B cell (primary cell): ENCODE results near the gene OSBPL5. TPM values are rescaled to one million over a fixed set of nuclear protein-coding genes. Genes with fewer than 3 reads are reported as not detected.

Source experiments
- ATAC-seq: fragments of 200-7000 bp; cut with Tn5 transposase; one replicate; pipeline ENCODE4 v1.10.0; 2021; ENCODE audit warnings: low read depth, mild to moderate bottlenecking, moderate number of reproducible peaks, moderate library complexity
- CTCF ChIA-PET: fragments of 350-600 bp; sonication (Branson Sonifier 250); formaldehyde crosslinking; loops from one replicate; lab custom pipeline; 2021; ENCODE audit warnings: antibody characterized with exemption, inconsistent platforms; lab: Charles Lee
- POLR2A ChIA-PET: fragments of 350-600 bp; sonication (Branson Sonifier 250); formaldehyde crosslinking; loops from one replicate; lab custom pipeline; 2021; ENCODE audit warnings: antibody characterized with exemption; lab: Charles Lee
- DNase-seq: peaks from one replicate; pipeline ENCODE4 v3.0.0; 2013
- H2AFZ ChIP-seq: 2 replicates; pipeline ENCODE4 v1.6.1; 2012; ENCODE audit warnings: mild to moderate bottlenecking, low read depth, low read length; ENCODE audit not compliant: insufficient read depth, poor library complexity, severe bottlenecking
- H3K27ac ChIP-seq, 2 donors: 1 replicate in 1 of 2; 2 replicates in 1 of 2; pipeline ENCODE4 v1.5.1; 2012 to 2013; ENCODE audit warnings: low read length in 2 of 2, mild to moderate bottlenecking in 2 of 2, moderate library complexity in 1 of 2
- H3K27me3 ChIP-seq, 4 experiments: fragments of 200-600 bp in 1 of 4; sonication (generic) in 1 of 4; replicated peaks in 1 of 4; 1 replicate in 2 of 4; 2 replicates in 2 of 4; pipeline versions ENCODE4 v1.6.1 to v1.7.0; 2013 to 2016; ENCODE audit warnings: low read length in 3 of 4, mild to moderate bottlenecking in 2 of 4, mixed read lengths in 1 of 4, moderate library complexity in 1 of 4; ENCODE audit not compliant: insufficient read depth in 4 of 4, control insufficient read depth in 3 of 4; ENCODE audit errors: control extremely low read depth in 1 of 4
- H3K36me3 ChIP-seq, 2 experiments: replicated peaks in 1 of 2; 1 replicate in 1 of 2; 2 replicates in 1 of 2; pipeline versions ENCODE4 v1.6.1 to v1.7.1; 2013; ENCODE audit warnings: low read length in 1 of 2; ENCODE audit not compliant: insufficient read depth in 2 of 2, control insufficient read depth in 1 of 2; ENCODE audit errors: control extremely low read depth in 1 of 2, extremely low read depth in 1 of 2
- H3K4me1 ChIP-seq, 2 donors: fragments of 200-600 bp in 1 of 2; sonication (generic) in 1 of 2; 1 replicate in 1 of 2; 2 replicates in 1 of 2; pipeline versions ENCODE4 v1.5.1 to v1.6.1; 2013 to 2017; ENCODE audit warnings: low read length in 2 of 2; ENCODE audit not compliant: control insufficient read depth in 2 of 2, insufficient read depth in 2 of 2
- H3K4me2 ChIP-seq: replicated peaks from 2 replicates; pipeline ENCODE3; 2012; ENCODE audit warnings: mild to moderate bottlenecking, low read depth, low read length; ENCODE audit not compliant: poor library complexity, severe bottlenecking
- H3K4me3 ChIP-seq, 5 experiments: fragments of 200-600 bp in 1 of 5; sonication (generic) in 1 of 5; 1 replicate in 3 of 5; 2 replicates in 2 of 5; pipeline versions ENCODE4 v1.5.1 to v1.7.0; 2011 to 2016; ENCODE audit warnings: low read length in 4 of 5, mild to moderate bottlenecking in 4 of 5, low read depth in 2 of 5, control low read depth in 1 of 5, moderate library complexity in 1 of 5; ENCODE audit not compliant: insufficient read depth in 1 of 5; ENCODE audit errors: control extremely low read depth in 1 of 5, extremely low read depth in 1 of 5
- H3K79me2 ChIP-seq: fragments of 200-600 bp; sonication (generic); one replicate; pipeline ENCODE4 v1.6.0; 2016; ENCODE audit warnings: low read length; ENCODE audit not compliant: control insufficient read depth, insufficient read depth
- H3K9ac ChIP-seq: fragments of 200-600 bp; sonication (generic); 2 replicates; pipeline ENCODE4 v1.6.1; 2017; ENCODE audit warnings: mild to moderate bottlenecking, low read length, moderate library complexity
- H3K9me3 ChIP-seq, 3 donors: one replicate each; pipeline versions ENCODE4 v1.6.1 to v1.7.1; 2013; ENCODE audit warnings: low read length in 2 of 3; ENCODE audit not compliant: control insufficient read depth in 2 of 3, insufficient read depth in 1 of 3; ENCODE audit errors: control extremely low read depth in 1 of 3
- H4K20me1 ChIP-seq: 2 replicates; pipeline ENCODE4 v1.6.0; 2012; ENCODE audit warnings: mild to moderate bottlenecking, low read length; ENCODE audit not compliant: insufficient read depth, control insufficient read depth, poor library complexity, severe bottlenecking
- H3K27ac Mint-ChIP-seq: one replicate; pipeline ENCODE4 v1.8.0; 2021; ENCODE audit warnings: mixed read lengths
- H3K27me3 Mint-ChIP-seq: one replicate; pipeline ENCODE4 v1.8.0; 2021; ENCODE audit warnings: mixed read lengths
- H3K4me1 Mint-ChIP-seq: one replicate; pipeline ENCODE4 v1.8.0; 2021; ENCODE audit warnings: mixed read lengths
- H3K4me3 Mint-ChIP-seq: one replicate; pipeline ENCODE4 v1.8.0; 2021; ENCODE audit warnings: mixed read lengths
- H3K9me3 Mint-ChIP-seq: one replicate; pipeline ENCODE4 v1.8.0; 2022; ENCODE audit warnings: mixed read lengths; ENCODE audit not compliant: insufficient read depth
- CTCF ChIP-seq: fragments of 200-600 bp; IDR thresholded peaks from one replicate; pipeline ENCODE4 v1.8.0; 2022; ENCODE audit warnings: antibody characterized with exemption, mild to moderate bottlenecking
- EZH2 ChIP-seq: IDR thresholded peaks from 2 replicates; pipeline ENCODE4 v1.6.1; 2012; ENCODE audit warnings: borderline replicate concordance, low read depth, mild to moderate bottlenecking, moderate library complexity, low read length; ENCODE audit not compliant: insufficient read depth, poor library complexity, severe bottlenecking
- WGBS: methylation state at CpG from one replicate; pipeline ENCODE4 v1.1.5; 2013; ENCODE audit warnings: missing lambda C conversion rate; ENCODE audit not compliant: insufficient coverage; 5-methylcytosine and 5-hydroxymethylcytosine counted together
- intact Hi-C: fragments of 100-400 bp; cut with micrococcal nuclease; formaldehyde crosslinking; loops from one replicate; pipeline ENCODE4 v1.10.0; 2022
- polyA plus RNA-seq: library from polyadenylated mRNA; depleted of rRNA; stranded (reverse); fragments of >200 nt; gene quantifications from 2 replicates; pipeline ENCODE4 v1.2.3, GENCODE V29; 2012
- total RNA-seq, 2 donors: library from RNA; stranded (reverse); fragments of 120-200 nt in 1 of 2; gene quantifications; 1 replicate in 1 of 2; 2 replicates in 1 of 2; pipeline versions ENCODE4 v1.2.3 to v1.2.4, GENCODE V29; 2013 to 2022

Gene OSBPL5
- total and polyA plus RNA-seq, 2 donors (not counting 1 experiment from before 2014, with no cell fraction given) = 0.15 to 1.2 TPM

- Mint-ChIP-seq H3K27ac (no peak overlapping the region), H3K4me3 (no peak overlapping the region), H3K4me1 (no peaks in the 10 kb centered on the region), H3K27me3 (no peaks in the 10 kb centered on the region), H3K9me3 (no peaks in the 10 kb centered on the region)
- intact Hi-C loops = no loop called here
- no peak for TF ChIP-seq EZH2
- no peak for TF ChIP-seq CTCF
- H3K4me1 ChIP-seq = no peaks in the 10 kb centered on the region
- H3K9ac ChIP-seq = no peak overlapping the region
- ATAC-seq (no peak), DNase-seq (no peak)
- no peaks in the 10 kb centered on the region for H3K79me2 ChIP-seq
- WGBS = 66% methylated on average over 6 of the region's 12 CpGs
- no peak overlapping the region for H3K27ac ChIP-seq
- POLR2A ChIA-PET = no interaction called here
- H3K27me3 ChIP-seq = peaks cover 0 to 2% (median 0%) of the 10 kb centered on the region in 4 experiments
- no peak overlapping the region for H3K4me3 ChIP-seq
- H3K4me2 ChIP-seq = no peak overlapping the region
- H3K36me3 ChIP-seq = no peaks in the 10 kb centered on the region
- H4K20me1 ChIP-seq = no peaks in the 10 kb centered on the region
- CTCF ChIA-PET = no interaction called here
- peaks cover 0 to 4% (median 0%) of the 10 kb centered on the region in 3 donors for H3K9me3 ChIP-seq
- no peak overlapping the region for H2AFZ ChIP-seq
Measured at GRCh38 chr11:3194016-3194816, 29.1 kb upstream of the OSBPL5 start.

DNA sequence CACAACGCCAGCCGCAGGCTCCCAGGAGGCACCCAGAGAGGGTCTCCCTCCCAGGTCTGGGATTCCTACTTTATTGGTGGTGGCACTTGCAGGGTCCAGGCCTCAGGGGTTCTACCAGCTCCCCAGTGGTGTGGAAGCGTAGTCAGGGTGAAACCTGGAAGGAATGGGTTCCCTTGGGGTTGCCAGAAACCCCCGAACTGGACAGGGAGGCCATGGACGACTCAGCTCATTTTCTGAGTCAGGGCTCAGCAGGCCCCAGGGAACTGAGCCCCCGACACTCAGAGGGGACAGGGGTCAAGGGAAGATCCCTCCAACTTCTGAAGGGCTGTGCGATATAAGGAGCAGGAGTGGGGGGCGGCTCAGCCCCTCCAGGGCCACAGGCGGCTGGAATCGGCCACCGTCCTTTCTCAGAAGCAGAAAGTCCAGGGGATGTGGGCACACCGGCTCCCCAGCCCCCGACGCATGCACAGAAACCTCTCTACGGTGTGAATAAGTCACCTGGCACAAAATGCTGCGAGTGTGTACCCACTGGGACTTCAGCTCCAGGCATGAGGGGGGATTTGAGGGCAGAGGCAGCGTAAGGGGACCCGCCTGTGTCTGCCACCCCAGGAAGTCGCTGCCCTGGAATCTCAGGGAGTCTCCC lies 28.4 kb upstream of the OSBPL5 start:
- POLR2A ChIA-PET = no interaction called here
- CTCF ChIA-PET = no interaction called here
- Histone ChIP-seq H3K27ac (no peak overlapping the region), H4K20me1 (no peaks in the 10 kb centered on the region), H3K4me2 (no peak overlapping the region), H3K27me3 (peaks cover 0 to 2% (median 0%) of the 10 kb centered on the region in 4 experiments), H3K9me3 (peaks cover 0 to 4% (median 0%) of the 10 kb centered on the region in 3 donors), H3K4me3 (no peak overlapping the region), H2AFZ (no peak overlapping the region), H3K79me2 (no peaks in the 10 kb centered on the region), H3K36me3 (no peaks in the 10 kb centered on the region), H3K4me1 (no peaks in the 10 kb centered on the region), H3K9ac (no peak overlapping the region)
- H3K27ac Mint-ChIP-seq = no peak overlapping the region
- TF ChIP-seq CTCF = no peak
- no peak for TF ChIP-seq EZH2
- H3K27me3 Mint-ChIP-seq = no peaks in the 10 kb centered on the region
- H3K4me1 Mint-ChIP-seq = no peaks in the 10 kb centered on the region
- no peak for ATAC-seq
- 87% methylated on average over 14 of the region's 19 CpGs for WGBS
- intact Hi-C loops = no loop called here
- no peak for DNase-seq
- H3K4me3 Mint-ChIP-seq = no peak overlapping the region
- H3K9me3 Mint-ChIP-seq = no peaks in the 10 kb centered on the region
